Colonic mucosa (tissue), 4 donors: ENCODE data around the gene LCNL1. TPM values are rescaled to one million over a fixed set of nuclear protein-coding genes. Genes with fewer than 3 reads are reported as not detected.

ENCODE experiments used
- DNase-seq: peaks from one replicate; pipeline ENCODE4 v3.0.0-alpha.2; 2020
- H3K27ac ChIP-seq: fragments of 200-600 bp; one replicate; pipeline ENCODE4 v1.8.0; 2021
- H3K27me3 ChIP-seq: fragments of 200-600 bp; one replicate; pipeline ENCODE4 v1.8.0; 2021
- H3K36me3 ChIP-seq: fragments of 200-600 bp; one replicate; pipeline ENCODE4 v1.8.0; 2021
- H3K4me1 ChIP-seq: fragments of 200-600 bp; one replicate; pipeline ENCODE4 v1.8.0; 2021; ENCODE audit warnings: mild to moderate bottlenecking
- H3K4me3 ChIP-seq: fragments of 200-600 bp; one replicate; pipeline ENCODE4 v1.8.0; 2021
- H3K9ac ChIP-seq, 2 donors: one replicate each; pipeline ENCODE4 v1.7.0; 2013; ENCODE audit warnings: control low read depth in 2 of 2, low read depth in 2 of 2, low read length in 2 of 2
- H3K9me3 ChIP-seq: fragments of 200-600 bp; one replicate; pipeline ENCODE4 v1.8.0; 2021
- CTCF ChIP-seq: fragments of 200-600 bp; IDR thresholded peaks from one replicate; pipeline ENCODE4 v1.8.0; 2022; ENCODE audit warnings: antibody characterized with exemption, mild to moderate bottlenecking
- intact Hi-C: fragments of 100-400 bp; cut with DNase I; formaldehyde crosslinking; loops from one replicate; pipeline ENCODE4 v1.14.1; 2022
- total RNA-seq, 2 donors: library from RNA; stranded (reverse); fragmentation: NEBNext Ultra II Directional in 1 of 2; extraction: Animal tissue kit (Norgen Biotek cat#: 25700) in 1 of 2; gene quantifications; one replicate each; pipeline ENCODE4 v1.2.1, GENCODE V29; 2021
- donor health status: healthy.
- donor health status: DM: no; HTN: no; CAD: no.
- donor health status: DM: no; HTN: no; CAD: no.

The LCNL1 gene
- total RNA-seq, 2 donors from 2014 or later: not detected

DNA sequence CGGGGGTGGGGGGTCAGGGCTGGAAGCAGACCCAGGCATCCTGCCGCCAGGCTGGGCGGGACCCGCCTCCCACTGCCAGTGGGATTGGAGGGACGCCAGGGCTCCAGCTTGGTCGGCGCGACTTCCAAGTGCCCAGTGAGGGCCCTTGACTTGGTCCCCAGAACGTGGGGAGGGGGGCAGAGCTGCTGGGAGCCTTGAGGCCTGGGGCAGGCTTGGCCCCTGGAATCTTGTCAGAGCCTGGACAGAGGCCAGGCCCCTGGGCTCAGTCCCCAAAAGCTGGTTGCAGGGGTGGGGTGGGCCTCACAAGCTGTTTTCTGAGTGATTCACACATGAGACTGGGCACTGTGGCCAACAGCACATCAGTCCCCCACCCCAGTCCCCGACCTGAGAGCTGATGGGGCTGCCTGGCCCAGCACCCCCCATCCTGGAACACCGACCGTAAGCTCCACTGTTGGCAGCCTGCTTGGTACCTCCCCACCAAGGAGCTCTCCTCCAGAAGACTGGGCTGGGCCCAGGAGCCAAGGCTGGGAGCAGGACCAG, 13.0 kb downstream of the LCNL1 start:
- H3K36me3 ChIP-seq: no peaks in the 10 kb centered on the region
- TF ChIP-seq CTCF: no peak
- peaks cover 18% of the 10 kb centered on the region for H3K4me1 ChIP-seq
- no peaks in the 10 kb centered on the region for H3K27me3 ChIP-seq
- H3K4me3 ChIP-seq: peak overlapping the region; percentile 32
- peak overlapping the region; percentile 57 for H3K27ac ChIP-seq
- intact Hi-C loops: no loop called here
- DNase-seq: no peak
- peak overlapping the region; percentile 40 to 63 for H3K9ac ChIP-seq
- H3K9me3 ChIP-seq: no peaks in the 10 kb centered on the region

DNA sequence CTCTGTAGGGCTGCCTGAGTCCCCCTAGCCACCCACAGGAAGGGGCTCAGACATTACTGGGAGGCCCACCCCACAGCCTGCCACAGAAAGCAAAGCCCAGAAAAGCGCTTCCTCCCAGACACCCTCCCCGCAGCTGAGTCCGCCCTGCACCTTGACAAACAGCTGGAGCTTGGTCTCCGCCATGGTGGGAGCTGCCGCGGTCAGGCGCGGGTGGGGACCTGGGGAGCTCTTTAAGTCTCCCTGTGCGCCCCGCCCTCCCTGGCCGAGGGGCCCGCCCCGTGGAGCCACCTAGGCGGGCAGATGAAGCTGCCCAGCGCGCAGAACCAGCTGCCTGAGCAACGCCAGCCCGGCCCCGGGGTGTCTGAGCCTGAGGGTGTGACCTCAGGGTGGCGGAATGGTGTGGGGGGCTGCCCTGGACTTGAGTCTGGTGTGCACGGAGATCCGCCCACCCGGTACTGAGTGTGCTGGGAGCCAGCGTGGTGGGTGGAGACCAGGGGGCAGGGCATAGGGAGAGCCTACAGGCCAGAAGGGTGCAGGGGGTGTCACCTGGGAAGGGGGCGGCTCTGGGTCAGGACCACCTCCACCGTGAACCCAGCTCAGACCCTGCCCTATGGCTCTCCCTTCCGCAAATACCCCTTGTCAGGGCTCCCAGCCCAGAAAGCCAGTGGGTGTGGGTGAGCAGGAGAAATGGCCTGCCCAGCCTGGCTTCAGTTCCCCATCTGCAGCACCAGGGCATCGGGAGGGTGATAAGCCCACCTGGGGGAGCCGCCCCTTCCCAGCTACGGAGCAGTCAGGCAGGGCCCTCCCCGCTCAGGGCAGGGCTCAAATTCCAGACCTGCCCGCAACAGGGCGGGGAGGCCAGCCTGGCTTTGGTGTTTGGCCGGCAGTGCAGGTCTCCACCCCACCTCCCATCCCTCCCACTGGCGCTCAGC, 13.8 kb downstream of the LCNL1 start, which contains the start of gene CLIC3:
Gene CLIC3, minus strand, starts transcription at position 208 of the 932 bp plus-strand sequence. Its CDS starts 25 bp downstream, at position 183.
- Histone ChIP-seq H3K9ac (peak within 1 kb of the TSS; percentile 40 to 63), H3K27me3 (no peaks in the 10 kb centered on the region), H3K27ac (peak within 1 kb of the TSS; percentile 57), H3K4me1 (peaks cover 18% of the 10 kb centered on the region), H3K9me3 (no peaks in the 10 kb centered on the region), H3K4me3 (peak within 1 kb of the TSS; percentile 32), H3K36me3 (no peaks in the 10 kb centered on the region)
- intact Hi-C loops: no loop called here
- TF ChIP-seq CTCF: no peak
- peak; percentile 81 for DNase-seq

DNA sequence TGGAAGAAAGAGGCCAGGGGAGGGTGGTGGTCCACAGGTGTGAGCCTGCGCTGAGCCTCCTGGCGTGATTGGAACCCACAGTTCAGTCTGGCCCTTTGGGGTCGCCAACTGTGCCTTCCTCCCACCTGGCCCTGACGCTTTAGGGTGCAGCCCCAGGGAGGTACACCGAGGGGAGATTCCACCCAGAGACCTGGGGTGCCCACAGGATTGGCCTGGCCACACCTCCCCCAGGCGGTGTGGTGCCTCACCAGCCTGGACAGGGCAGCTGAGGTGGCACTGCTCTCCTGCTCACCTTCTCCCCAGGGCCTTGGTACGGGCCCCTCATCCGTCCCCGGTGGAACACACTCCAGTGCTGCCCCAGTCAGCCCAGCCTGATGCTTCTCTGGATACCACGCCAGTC, 14.6 kb downstream of the LCNL1 start:
- Histone ChIP-seq H3K4me3 (no peak overlapping the region), H3K9me3 (no peaks in the 10 kb centered on the region), H3K27ac (peak overlapping the region; percentile 57), H3K27me3 (no peaks in the 10 kb centered on the region), H3K9ac (peak overlapping the region; percentile 40 to 63), H3K4me1 (peaks cover 18% of the 10 kb centered on the region), H3K36me3 (no peaks in the 10 kb centered on the region)
- intact Hi-C loops: no loop called here
- no peak for DNase-seq
- no peak for TF ChIP-seq CTCF

GRCh38 chr9:136997830-136998234, 15.0 kb downstream of the LCNL1 start:
- no peak overlapping the region for H3K4me3 ChIP-seq
- H3K4me1 ChIP-seq: peaks cover 18% of the 10 kb centered on the region
- no peaks in the 10 kb centered on the region for H3K27me3 ChIP-seq
- H3K27ac ChIP-seq: peak overlapping the region; percentile 57
- H3K9me3 ChIP-seq: no peaks in the 10 kb centered on the region
- no peaks in the 10 kb centered on the region for H3K36me3 ChIP-seq
- no peak for TF ChIP-seq CTCF
- no peak for DNase-seq
- intact Hi-C loops: no loop called here
- no peak overlapping the region for H3K9ac ChIP-seq

DNA sequence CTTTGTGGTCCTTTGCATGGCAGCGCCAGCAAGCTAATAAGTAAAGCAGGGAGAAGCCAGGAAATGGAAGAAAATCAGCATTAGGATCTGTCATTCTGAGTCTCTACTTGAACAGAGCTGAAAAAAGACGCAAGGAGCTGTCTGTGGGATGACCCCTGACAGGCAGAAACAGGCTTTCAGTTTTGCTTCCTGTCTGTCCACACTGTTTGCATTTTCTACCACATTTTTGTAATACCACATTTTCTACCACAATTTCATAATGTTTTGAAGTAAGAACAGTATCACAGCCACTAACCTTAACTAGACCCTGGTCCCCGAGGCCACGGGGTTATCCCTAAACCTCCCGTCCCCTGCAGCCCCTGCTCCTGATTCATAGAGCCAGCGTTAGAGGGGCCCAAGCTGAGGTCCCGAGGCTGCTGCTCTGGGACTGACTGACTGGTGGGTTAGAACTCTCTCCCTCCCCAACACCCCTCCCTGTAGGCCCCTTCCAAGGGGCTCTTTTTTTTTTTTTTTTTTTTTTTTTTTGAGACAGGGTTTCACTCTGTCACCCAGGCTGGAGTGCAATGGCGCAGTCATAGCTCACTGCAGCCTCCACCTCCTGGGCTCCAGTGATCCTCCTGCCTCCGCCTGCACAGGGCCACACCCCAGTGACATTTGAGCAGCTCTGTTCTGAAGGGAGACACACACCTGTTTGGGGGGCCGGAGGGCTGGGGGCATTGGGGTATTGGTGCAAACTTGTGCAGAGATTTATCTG, 17.6 kb downstream of the LCNL1 start:
- Histone ChIP-seq H3K4me1 (peaks cover 13% of the 10 kb centered on the region), H3K36me3 (no peaks in the 10 kb centered on the region), H3K4me3 (no peak overlapping the region), H3K9me3 (no peaks in the 10 kb centered on the region), H3K27me3 (no peaks in the 10 kb centered on the region), H3K9ac (no peak overlapping the region), H3K27ac (peak overlapping the region; percentile 22)
- no peak for DNase-seq
- intact Hi-C loops: no loop called here
- no peak for TF ChIP-seq CTCF
